ENCODE data around the gene CAB39.

DNA sequence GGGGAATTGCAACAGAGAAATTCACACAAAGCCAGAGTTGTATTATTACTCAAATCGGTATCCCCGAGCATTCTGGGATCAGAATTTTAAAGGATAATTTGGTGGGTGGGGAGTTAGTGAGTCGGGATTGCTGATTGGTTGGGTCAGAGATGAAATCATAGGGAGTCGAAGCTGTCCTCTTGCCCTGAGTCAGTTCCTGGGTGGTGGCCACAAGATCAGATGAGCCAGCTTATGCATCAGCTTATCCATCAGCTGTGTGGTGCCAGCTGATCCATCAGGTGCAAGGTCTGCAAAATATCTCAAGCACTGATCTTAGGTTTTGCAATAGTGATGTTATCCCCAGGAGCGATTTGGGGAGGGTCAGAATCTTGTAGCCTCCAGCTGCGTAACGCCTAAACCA, 117.8 kb downstream of the CAB39 start:
- TF ChIP-seq, protein P1, sequence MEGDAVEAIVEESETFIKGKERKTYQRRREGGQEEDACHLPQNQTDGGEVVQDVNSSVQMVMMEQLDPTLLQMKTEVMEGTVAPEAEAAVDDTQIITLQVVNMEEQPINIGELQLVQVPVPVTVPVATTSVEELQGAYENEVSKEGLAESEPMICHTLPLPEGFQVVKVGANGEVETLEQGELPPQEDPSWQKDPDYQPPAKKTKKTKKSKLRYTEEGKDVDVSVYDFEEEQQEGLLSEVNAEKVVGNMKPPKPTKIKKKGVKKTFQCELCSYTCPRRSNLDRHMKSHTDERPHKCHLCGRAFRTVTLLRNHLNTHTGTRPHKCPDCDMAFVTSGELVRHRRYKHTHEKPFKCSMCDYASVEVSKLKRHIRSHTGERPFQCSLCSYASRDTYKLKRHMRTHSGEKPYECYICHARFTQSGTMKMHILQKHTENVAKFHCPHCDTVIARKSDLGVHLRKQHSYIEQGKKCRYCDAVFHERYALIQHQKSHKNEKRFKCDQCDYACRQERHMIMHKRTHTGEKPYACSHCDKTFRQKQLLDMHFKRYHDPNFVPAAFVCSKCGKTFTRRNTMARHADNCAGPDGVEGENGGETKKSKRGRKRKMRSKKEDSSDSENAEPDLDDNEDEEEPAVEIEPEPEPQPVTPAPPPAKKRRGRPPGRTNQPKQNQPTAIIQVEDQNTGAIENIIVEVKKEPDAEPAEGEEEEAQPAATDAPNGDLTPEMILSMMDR (IDR thresholded peaks at IDR 0.05), result no peak
- TF ChIP-seq POLR2A (IDR thresholded peaks at IDR 0.05), result no peak
